Peyer's patch (tissue), 4 donors: Measurements from ENCODE around the gene MACROD2.

ENCODE experiments used
- POLR2A ChIP-seq, 2 donors: fragments of 450-650 bp; IDR thresholded peaks; one replicate each; pipeline ENCODE4 v1.5.1; 2017; ENCODE audit warnings: antibody characterized with exemption in 2 of 2, mild to moderate bottlenecking in 2 of 2, moderate library complexity in 2 of 2
- TF ChIP-seq, protein P1 (sequence below), 6 experiments: fragments of 450-650 bp in 4 of 6; fragments of 200-600 bp in 2 of 6; sonication (generic) in 1 of 6; IDR thresholded peaks; one replicate each; pipeline ENCODE4 v1.5.1; 2017 to 2019; ENCODE audit warnings: antibody characterized with exemption in 6 of 6, mild to moderate bottlenecking in 3 of 6, moderate library complexity in 1 of 6

DNA sequence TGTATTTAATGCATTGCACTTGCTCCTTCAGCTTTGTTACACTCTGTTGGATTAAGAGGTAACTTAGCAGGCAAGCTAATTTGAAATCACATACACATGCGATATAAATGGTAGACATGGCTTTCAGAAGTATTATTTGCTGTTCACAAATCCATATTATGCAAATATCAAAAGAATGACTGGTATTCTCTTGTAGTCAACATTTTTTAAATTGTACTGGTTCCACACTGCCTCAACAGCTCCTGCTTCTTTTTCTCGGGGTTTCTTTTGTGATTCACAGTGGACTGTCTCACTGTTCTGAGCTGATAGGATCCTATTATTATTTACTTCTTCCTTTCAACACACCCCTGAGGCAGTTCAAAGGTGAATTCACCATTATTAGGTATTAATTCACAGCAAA, 1650.5 kb downstream of the MACROD2 start:
- TF ChIP-seq, protein P1, sequence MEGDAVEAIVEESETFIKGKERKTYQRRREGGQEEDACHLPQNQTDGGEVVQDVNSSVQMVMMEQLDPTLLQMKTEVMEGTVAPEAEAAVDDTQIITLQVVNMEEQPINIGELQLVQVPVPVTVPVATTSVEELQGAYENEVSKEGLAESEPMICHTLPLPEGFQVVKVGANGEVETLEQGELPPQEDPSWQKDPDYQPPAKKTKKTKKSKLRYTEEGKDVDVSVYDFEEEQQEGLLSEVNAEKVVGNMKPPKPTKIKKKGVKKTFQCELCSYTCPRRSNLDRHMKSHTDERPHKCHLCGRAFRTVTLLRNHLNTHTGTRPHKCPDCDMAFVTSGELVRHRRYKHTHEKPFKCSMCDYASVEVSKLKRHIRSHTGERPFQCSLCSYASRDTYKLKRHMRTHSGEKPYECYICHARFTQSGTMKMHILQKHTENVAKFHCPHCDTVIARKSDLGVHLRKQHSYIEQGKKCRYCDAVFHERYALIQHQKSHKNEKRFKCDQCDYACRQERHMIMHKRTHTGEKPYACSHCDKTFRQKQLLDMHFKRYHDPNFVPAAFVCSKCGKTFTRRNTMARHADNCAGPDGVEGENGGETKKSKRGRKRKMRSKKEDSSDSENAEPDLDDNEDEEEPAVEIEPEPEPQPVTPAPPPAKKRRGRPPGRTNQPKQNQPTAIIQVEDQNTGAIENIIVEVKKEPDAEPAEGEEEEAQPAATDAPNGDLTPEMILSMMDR (IDR thresholded peaks at IDR 0.05): no peak
- no peak for TF ChIP-seq POLR2A (IDR thresholded peaks at IDR 0.05)
